Measurements from ENCODE around the gene TRMU. TPM values are rescaled to one million over a fixed set of nuclear protein-coding genes. Genes with fewer than 3 reads are reported as not detected.

The TRMU gene
- total and polyA plus RNA-seq, 2 of the 4 experiments (the other 2 are of a cell fraction) = 19.0 to 36.4 TPM

GRCh38 chr22:46297151-46297812 lies 38.2 kb upstream of the TRMU start:
- peak; percentile 35 for DNase-seq
- BruUV-seq (replicated peaks) = TSS peak; percentile 29

More at GRCh38 chr22:46297151-46297812, 38.2 kb upstream of the TRMU start:
- Histone ChIP-seq H4K5ac (ENCODE audit: low read depth, low read length) (no peak overlapping the region), H3K23ac (ENCODE audit: low read depth, low read length) (peak overlapping the region; percentile 59), H4K91ac (ENCODE audit: insufficient read depth, low read depth, low read length) (peak overlapping the region; percentile 39), H3K36me3 (ENCODE audit: control insufficient read depth, insufficient read depth, low read length) (peaks cover 13% of the 10 kb centered on the region; the same call in 1 of the 2 replicates), H3K18ac (ENCODE audit: low read depth, low read length) (no peak overlapping the region), H2AK5ac (ENCODE audit: low read depth, low read length) (peak overlapping the region; percentile 61; the same call in 1 of the 2 replicates), H3K9me3 (ENCODE audit: control insufficient read depth, insufficient read depth, low read length) (no peaks in the 10 kb centered on the region), H3K14ac (replicated peaks; ENCODE audit: low read depth, low read length) (0 out of 2 replicates have a peak overlapping the region, but pooled peaks have one; percentile 58), H3K56ac (ENCODE audit: extremely low read depth, insufficient read depth, low read length) (peak overlapping the region; percentile 82), H4K20me1 (ENCODE audit: insufficient read depth, low read length) (no peaks in the 10 kb centered on the region), H4K8ac (ENCODE audit: low read depth in 2 of 2, low read length in 2 of 2) (peak overlapping the region in 1 of 2 experiments; percentile 0; a peak in 1 of 4 replicates), H3K27me3 (ENCODE audit: control insufficient read depth, insufficient read depth, low read length) (no peaks in the 10 kb centered on the region), H3K4ac (ENCODE audit: low read depth, low read length) (peak overlapping the region; percentile 80), H3K9me1 (ENCODE audit: insufficient read depth, low read length) (peaks cover 29% of the 10 kb centered on the region), H3K9ac (ENCODE audit: low read depth, low read length) (peak overlapping the region; percentile 84; the same call in 1 of the 2 replicates), H2BK20ac (ENCODE audit: low read depth, low read length) (no peak overlapping the region), H2AK9ac (replicated peaks; ENCODE audit: low read depth, low read length, poor library complexity) (peak overlapping the region; percentile 90), H2AFZ (replicated peaks; ENCODE audit: low read length, poor library complexity) (peak overlapping the region; percentile 94), H2BK15ac (ENCODE audit: low read depth, low read length) (no peak overlapping the region), H2BK5ac (ENCODE audit: low read depth, low read length, poor library complexity, severe bottlenecking) (peak overlapping the region; percentile 17), H3K79me1 (ENCODE audit: low read depth in 1 of 2, low read length in 2 of 2) (peaks cover 12 to 51% of the 10 kb centered on the region in 2 experiments; a peak in 3 of 4 replicates), H3K4me2 (ENCODE audit: low read depth, low read length) (peak overlapping the region; percentile 96), H2BK120ac (ENCODE audit: low read depth, low read length) (no peak overlapping the region), H3K4me3 (ENCODE audit: insufficient read depth, low read depth, low read length) (peak overlapping the region; percentile 45), H3K27ac (ENCODE audit: insufficient read depth, low read length) (peak overlapping the region; percentile 65; the same call in 1 of the 2 replicates), H3K4me1 (ENCODE audit: control insufficient read depth, insufficient read depth, low read length) (peaks cover 11% of the 10 kb centered on the region)
- peak; percentile 27 for ATAC-seq (ENCODE audit: low read depth)
- ChIA-PET POLR2A (ENCODE audit: unreplicated experiment) (no interaction called here), CTCF (interaction anchor here (0.5 kb wide), 1 partner anchor 67 kb away, joined by 4 read pairs; no protein-coding TSS in a partner anchor)
- in situ Hi-C loops (cut with MboI; ENCODE audit: low sequenced_read_pairs) (loop anchor here (5.0 kb wide), 1 partner anchor 175 kb away; no protein-coding TSS in a partner anchor), dilution Hi-C loops (cut with HindIII; ENCODE audit: low sequenced_read_pairs, unreplicated experiment) (no loop called here), intact Hi-C loops (cut with micrococcal nuclease) (loop anchor here (5.0 kb wide), 1 partner anchor 175 kb away; no protein-coding TSS in a partner anchor)
- WGBS, 2 experiments (ENCODE audit: extremely low coverage in 2 of 2, insufficient read length in 1 of 2) = 1% methylated on average over 18 of the region's 32 CpGs; no CpG with 5 or more reads in 1 of the 2 experiments
- TF ChIP-seq MXI1 (IDR thresholded peaks at IDR 0.05; ENCODE audit: borderline replicate concordance, low read depth, low read length) = peak; percentile 51; the same call in 1 of the 2 replicates
- TF ChIP-seq CEBPB (IDR thresholded peaks at IDR 0.05; ENCODE audit: low read depth, low read length) = no peak
